K562 (cell line): ENCODE data around the gene ACSL6. TPM values are rescaled to one million over a fixed set of nuclear protein-coding genes. Genes with fewer than 3 reads are reported as not detected.

ENCODE experiments used
- ATAC-seq: fragments of 200-7000 bp; cut with Tn5 transposase; 3 replicates; pipeline ENCODE4 v1.9.1; 2020; ENCODE audit warnings: moderate library complexity
- BruUV-seq: library from RNA; stranded (reverse); fragments of 400-500 nt; replicated peaks from 2 replicates; lab custom pipeline; 2021; lab: Mats Ljungman, UMichigan
- CTCF ChIA-PET: fragments of 300-600 bp; formaldehyde crosslinking; extraction: SDS; loops from one replicate; lab custom pipeline; 2021; ENCODE audit warnings: low intra/inter-chr PET ratio; lab: Yijun Ruan, JAX
- POLR2A ChIA-PET: fragments of 300-600, 350-650 bp; sonication (Branson Sonifier 250); formaldehyde crosslinking; extraction: SDS; loops from one replicate; lab custom pipeline; 2021; ENCODE audit warnings: antibody characterized with exemption, inconsistent platforms; lab: Yijun Ruan, JAX
- DNase-seq, 4 experiments: peaks; one replicate each; pipeline versions ENCODE4 v3.0.0 to v3.0.0-alpha.2; 2011 to 2018; ENCODE audit warnings: low spot score in 3 of 4, mixed read lengths in 3 of 4; ENCODE audit errors: extremely low read depth in 1 of 4
- FAIRE-seq: peaks from 2 replicates; lab custom pipeline; 2011; peaks lifted over from hg19 to GRCh38; lab: Jason Lieb, UNC
- H2AFZ ChIP-seq: 2 replicates; pipeline ENCODE4 v1.6.0; 2011; ENCODE audit warnings: low read depth, low read length, control low read depth, inconsistent platforms
- H3K27ac ChIP-seq: fragments of 200-600 bp; 3 replicates; pipeline ENCODE4 v1.8.0; 2011; ENCODE audit warnings: low read depth, mild to moderate bottlenecking, control low read depth, inconsistent platforms, low read length, moderate library complexity, mixed read lengths; ENCODE audit errors: extremely low read depth
- H3K27me3 ChIP-seq, 2 experiments: fragments of 300-600 bp in 1 of 2; 2 replicates in 1 of 2; 3 replicates in 1 of 2; pipeline versions ENCODE4 v1.6.0 to v1.8.0; 2011; ENCODE audit warnings: inconsistent platforms in 2 of 2, low read length in 2 of 2, mild to moderate bottlenecking in 1 of 2, mixed read lengths in 1 of 2, moderate library complexity in 1 of 2; ENCODE audit not compliant: control insufficient read depth in 2 of 2, insufficient read depth in 2 of 2
- H3K36me3 ChIP-seq: fragments of 300-600 bp; 3 replicates; pipeline ENCODE4 v1.8.0; 2011; ENCODE audit warnings: mild to moderate bottlenecking, low read length, inconsistent platforms; ENCODE audit not compliant: control insufficient read depth, insufficient read depth
- H3K4me1 ChIP-seq, 2 experiments: fragments of 200-600 bp in 1 of 2; replicated peaks in 1 of 2; 2 replicates in 1 of 2; 3 replicates in 1 of 2; pipeline versions ENCODE4 v1.5.1 to v1.8.0; 2011; ENCODE audit warnings: inconsistent platforms in 2 of 2, low read length in 2 of 2, mild to moderate bottlenecking in 1 of 2, mixed read lengths in 1 of 2, moderate library complexity in 1 of 2; ENCODE audit not compliant: control insufficient read depth in 2 of 2, insufficient read depth in 2 of 2
- H3K4me2 ChIP-seq: 2 replicates; pipeline ENCODE4 v1.6.1; 2011; ENCODE audit warnings: low read length, control low read depth, inconsistent platforms, mixed read lengths; ENCODE audit not compliant: insufficient read depth
- H3K4me3 ChIP-seq: fragments of 200-600 bp; sonication (generic), shearing (Covaris generic); 2 replicates; pipeline ENCODE4 v1.5.1; 2016; ENCODE audit warnings: control low read depth, inconsistent platforms
- H3K79me2 ChIP-seq: fragments of 200-600 bp; 3 replicates; pipeline ENCODE4 v1.8.0; 2011; ENCODE audit warnings: low read length, inconsistent platforms; ENCODE audit not compliant: control insufficient read depth, insufficient read depth
- H3K9ac ChIP-seq, 2 experiments: 2 replicates each; pipeline versions ENCODE4 v1.6.0 to v1.6.1; 2011; ENCODE audit warnings: low read depth in 2 of 2, low read length in 2 of 2, control low read depth in 1 of 2, inconsistent platforms in 1 of 2, mild to moderate bottlenecking in 1 of 2, mixed read lengths in 1 of 2; ENCODE audit not compliant: insufficient read depth in 1 of 2
- H3K9me1 ChIP-seq: one replicate; pipeline ENCODE4 v1.6.0; 2011; ENCODE audit warnings: inconsistent platforms, mild to moderate bottlenecking, low read length, moderate library complexity; ENCODE audit not compliant: control insufficient read depth, insufficient read depth
- H3K9me3 ChIP-seq: replicated peaks from 2 replicates; pipeline ENCODE4 v1.5.1; 2011; ENCODE audit warnings: low read depth, low read length, inconsistent platforms; ENCODE audit not compliant: control insufficient read depth, insufficient read depth
- H4K20me1 ChIP-seq: replicated peaks from 2 replicates; pipeline ENCODE4 v1.6.1; 2011; ENCODE audit warnings: low read length, inconsistent platforms, mixed read lengths; ENCODE audit not compliant: control insufficient read depth, insufficient read depth
- BRF1 ChIP-seq: IDR thresholded peaks from 3 replicates; pipeline ENCODE4 v1.6.1; 2011; ENCODE audit warnings: borderline replicate concordance, mild to moderate bottlenecking; ENCODE audit not compliant: insufficient read length; ENCODE audit errors: extremely low read depth
- HCFC1 ChIP-seq: IDR thresholded peaks from 2 replicates; pipeline ENCODE4 v1.6.1; 2012; ENCODE audit warnings: low read depth, low read length, improper control_type of control experiment
- NR0B1 ChIP-seq: fragments of 450-650 bp; IDR thresholded peaks from one replicate; pipeline ENCODE4 v1.6.1; 2018; ENCODE audit warnings: mild to moderate bottlenecking, moderate library complexity; ENCODE audit not compliant: partially characterized antibody
- POLR3A ChIP-seq: IDR thresholded peaks from 2 replicates; pipeline ENCODE4 v1.6.1; 2011; ENCODE audit warnings: borderline replicate concordance, mild to moderate bottlenecking, moderate library complexity; ENCODE audit not compliant: insufficient read length, insufficient read depth; ENCODE audit errors: extremely low read depth
- PYGO2 ChIP-seq: fragments of 450-650 bp; IDR thresholded peaks from 2 replicates; pipeline ENCODE4 v1.6.1; 2016; ENCODE audit warnings: mild to moderate bottlenecking, missing genetic modification characterization, moderate library complexity, missing compliant biosample characterization
- RBM34 ChIP-seq: fragments of 200-400 bp; formaldehyde crosslinking; IDR thresholded peaks from 2 replicates; pipeline ENCODE4 v1.6.1; 2018; ENCODE audit warnings: low read length, borderline replicate concordance; ENCODE audit not compliant: insufficient read depth
- SPI1 ChIP-seq: IDR thresholded peaks from 2 replicates; pipeline ENCODE4 v1.6.1; 2011; ENCODE audit warnings: low read depth, low read length, control low read depth, borderline replicate concordance
- SRSF1 ChIP-seq: fragments of 200-400 bp; formaldehyde crosslinking; IDR thresholded peaks from 2 replicates; pipeline ENCODE4 v1.6.1; 2017; ENCODE audit warnings: mild to moderate bottlenecking, low read depth, low read length, moderate library complexity
- XRCC4 ChIP-seq: IDR thresholded peaks from one replicate; pipeline ENCODE4 v1.6.1; 2011; ENCODE audit not compliant: insufficient read depth, insufficient read length; ENCODE audit errors: extremely low read depth
- ZFP36 ChIP-seq: fragments of 150-350 bp; IDR thresholded peaks from 2 replicates; pipeline ENCODE4 v1.6.1; 2018; ENCODE audit warnings: low read length, low read depth; ENCODE audit not compliant: partially characterized antibody
- ZMIZ1 ChIP-seq, 2 experiments: fragments of 150-350 bp in 1 of 2; IDR thresholded peaks; 2 replicates each; pipeline ENCODE4 v1.6.1; 2012 to 2016; ENCODE audit warnings: low read depth in 2 of 2, low read length in 2 of 2, mild to moderate bottlenecking in 1 of 2, moderate library complexity in 1 of 2
- ZNF174 ChIP-seq: fragments of 250-450 bp; sonication (Bioruptor Pico); IDR thresholded peaks from 2 replicates; pipeline ENCODE4 v1.4.0; 2020; ENCODE audit warnings: mild to moderate bottlenecking
- ZNF197 ChIP-seq: fragments of 200-800 bp; sonication (Bioruptor generic); IDR thresholded peaks from 2 replicates; pipeline ENCODE4 v1.6.1; 2016; ENCODE audit warnings: low read depth, missing genetic modification characterization, missing compliant biosample characterization
- ZNF263 ChIP-seq: sonication (generic); formaldehyde crosslinking; IDR thresholded peaks from 2 replicates; pipeline ENCODE4 v1.8.0; 2022; ENCODE audit warnings: mild to moderate bottlenecking, missing genetic modification reagents, borderline replicate concordance
- ZNF274 ChIP-seq: IDR thresholded peaks from 2 replicates; pipeline ENCODE4 v1.6.1; 2011; ENCODE audit warnings: low read depth, mild to moderate bottlenecking, low read length, moderate library complexity, borderline replicate concordance
- ZNF764 ChIP-seq: fragments of 250-450 bp; sonication (Bioruptor Pico); IDR thresholded peaks from 2 replicates; pipeline ENCODE4 v1.4.0; 2020; ENCODE audit warnings: low read depth, mild to moderate bottlenecking, moderate library complexity
- WGBS: fragments of 100-300 bp; shearing (Covaris generic); methylation state at CpG from one replicate; pipeline ENCODE4 v1.1.6; 2016; ENCODE audit warnings: low coverage, mixed read lengths; ENCODE audit not compliant: insufficient coverage; ENCODE audit errors: missing lambda C conversion rate; 5-methylcytosine and 5-hydroxymethylcytosine counted together
- in situ Hi-C: fragments of 300-500 bp; cut with MboI; formaldehyde crosslinking; loops from 4 replicates; pipeline ENCODE4 v1.15.0; 2018; ENCODE audit warnings: inconsistent platforms, mixed read lengths
- intact Hi-C: fragments of 100-400 bp; cut with micrococcal nuclease; formaldehyde crosslinking; loops from 2 replicates; pipeline ENCODE4 v1.14.2; 2022
- polyA plus RNA-seq, 8 experiments: library from polyadenylated mRNA; depleted of rRNA in 4 of 8; stranded (reverse) in 5 of 8; unstranded in 3 of 8; fragments of >200 nt; fragmentation: Nextera tagmentation in 2 of 8; fragmentation: Illumina TruSeq in 1 of 8; extraction: Ambion mirVana in 2 of 8; extraction: Trizol in 1 of 8; gene quantifications; 2 replicates each; pipeline versions ENCODE4 v1.2.1 to v1.2.3, GENCODE V29; 2011 to 2014; ENCODE audit warnings: inconsistent platforms in 1 of 8, missing spikeins in 1 of 8
- total RNA-seq, 7 experiments: library from RNA; depleted of rRNA in 6 of 7; stranded (reverse); fragments of >200 nt in 6 of 7; fragmentation: Illumina TruSeq in 2 of 7; extraction: Trizol in 2 of 7; gene quantifications; 2 replicates each; pipeline versions ENCODE4 v1.2.1 to v1.2.3, GENCODE V29; 2011 to 2021; ENCODE audit warnings: low replicate concordance in 1 of 7
- TF ChIP-seq, protein P1 (sequence below): fragments of 450-650 bp; formaldehyde crosslinking; conservative IDR thresholded peaks from 2 replicates; pipeline ENCODE4 v1.4.0; 2022; ENCODE audit warnings: mild to moderate bottlenecking, missing genetic modification characterization

The ACSL6 gene
- total and polyA plus RNA-seq, 9 of the 15 experiments (the other 6 are each of a cell fraction or from before 2014, with no cell fraction given): 0.50 to 1.5 (median 0.69) TPM

DNA sequence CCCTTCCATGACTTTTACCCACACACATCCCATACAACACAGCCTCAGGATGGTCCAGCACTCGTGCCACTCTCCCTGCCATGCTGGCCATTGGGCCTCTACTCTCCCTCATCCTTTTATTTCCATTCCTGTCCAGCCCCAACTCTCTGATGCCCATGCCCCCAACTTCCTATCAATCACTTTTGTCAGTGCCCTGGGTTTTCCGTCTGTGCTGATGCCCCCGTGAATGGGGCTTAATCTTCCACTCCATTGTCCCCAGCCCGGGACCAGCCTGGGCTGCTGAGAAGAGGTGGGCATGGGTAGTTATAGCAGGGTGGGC lies 12.6 kb upstream of the ACSL6 start:
- ATAC-seq: no peak
- Histone ChIP-seq H3K9me1 (no peaks in the 10 kb centered on the region), H3K4me2 (no peak overlapping the region), H3K79me2 (no peaks in the 10 kb centered on the region), H3K9me3 (no peaks in the 10 kb centered on the region), H3K27me3 (peaks cover 6 to 45% of the 10 kb centered on the region in 2 experiments; a peak in 4 of 5 replicates), H2AFZ (no peak overlapping the region), H4K20me1 (0 out of 2 replicates have a peak, but pooled peaks cover 4% of the 10 kb centered on the region), H3K4me1 (peaks cover 4 to 9% of the 10 kb centered on the region in 2 experiments; a peak in 3 of 5 replicates), H3K27ac (no peak overlapping the region), H3K36me3 (no peaks in the 10 kb centered on the region), H3K9ac (no peak overlapping the region), H3K4me3 (no peak overlapping the region)
- POLR2A ChIA-PET: no interaction called here
- no peak for DNase-seq
- CTCF ChIA-PET: no interaction called here
- in situ Hi-C loops (loop anchor here (25.0 kb wide), 1 partner anchor 587 kb away; no protein-coding TSS in a partner anchor), intact Hi-C loops (no loop called here)
- 0% methylated on average over 4 of the region's 4 CpGs for WGBS
- BruUV-seq: no TSS peak
- FAIRE-seq: no peak
- TF ChIP-seq ZNF197 (CRISPR knock-in tag) (no peak), NR0B1 (no peak), ZNF263 (CRISPR knock-in tag) (no peak), ZNF274 (no peak), SPI1 (no peak), ZNF174 (CRISPR knock-in tag) (no peak), PYGO2 (no peak), HCFC1 (no peak), RBM34 (no peak), SRSF1 (no peak), BRF1 (no peak), ZMIZ1 (IDR thresholded peaks at IDR 0.05; ENCODE audit: low read depth in 2 of 2, low read length in 2 of 2) (no peak), POLR3A (no peak), XRCC4 (no peak), ZNF764 (CRISPR knock-in tag) (no peak), ZFP36 (no peak)
- TF ChIP-seq, protein P1, sequence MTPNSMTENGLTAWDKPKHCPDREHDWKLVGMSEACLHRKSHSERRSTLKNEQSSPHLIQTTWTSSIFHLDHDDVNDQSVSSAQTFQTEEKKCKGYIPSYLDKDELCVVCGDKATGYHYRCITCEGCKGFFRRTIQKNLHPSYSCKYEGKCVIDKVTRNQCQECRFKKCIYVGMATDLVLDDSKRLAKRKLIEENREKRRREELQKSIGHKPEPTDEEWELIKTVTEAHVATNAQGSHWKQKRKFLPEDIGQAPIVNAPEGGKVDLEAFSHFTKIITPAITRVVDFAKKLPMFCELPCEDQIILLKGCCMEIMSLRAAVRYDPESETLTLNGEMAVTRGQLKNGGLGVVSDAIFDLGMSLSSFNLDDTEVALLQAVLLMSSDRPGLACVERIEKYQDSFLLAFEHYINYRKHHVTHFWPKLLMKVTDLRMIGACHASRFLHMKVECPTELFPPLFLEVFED: no peak
